H9 (cell line): ENCODE data around the gene MINDY4. TPM values are rescaled to one million over a fixed set of nuclear protein-coding genes. Genes with fewer than 3 reads are reported as not detected.
A peak's percentile ranks its signal among the peaks of the same experiment; 100 is the strongest.

Experiments
- DNase-seq: peaks from one replicate; pipeline ENCODE4 v3.0.0-alpha.2; 2017
- H2AFZ ChIP-seq: one replicate; pipeline ENCODE4 v1.6.1; 2013; ENCODE audit warnings: mild to moderate bottlenecking, low read length, control low read depth, moderate library complexity
- H2AK5ac ChIP-seq: 2 replicates; pipeline ENCODE4 v1.6.1; 2013; ENCODE audit warnings: low read length, control low read depth, mixed read lengths; ENCODE audit not compliant: insufficient read length
- H2BK120ac ChIP-seq: one replicate; pipeline ENCODE4 v1.6.1; 2013; ENCODE audit warnings: low read depth, mild to moderate bottlenecking, low read length, control low read depth, inconsistent platforms; ENCODE audit not compliant: poor library complexity, severe bottlenecking
- H2BK12ac ChIP-seq: 2 replicates; pipeline ENCODE4 v1.6.1; 2013; ENCODE audit warnings: low read length, control low read depth, mixed read lengths, low read depth; ENCODE audit not compliant: insufficient read length
- H2BK15ac ChIP-seq: 2 replicates; pipeline ENCODE4 v1.6.1; 2013; ENCODE audit warnings: low read depth, low read length, control low read depth
- H2BK20ac ChIP-seq: one replicate; pipeline ENCODE4 v1.6.1; 2013; ENCODE audit warnings: low read depth, mild to moderate bottlenecking, low read length, control low read depth, inconsistent platforms; ENCODE audit not compliant: poor library complexity, severe bottlenecking
- H2BK5ac ChIP-seq: 2 replicates; pipeline ENCODE4 v1.6.1; 2013; ENCODE audit warnings: low read length, control low read depth, mixed read lengths; ENCODE audit not compliant: insufficient read length
- H3K14ac ChIP-seq: 2 replicates; pipeline ENCODE4 v1.6.1; 2013; ENCODE audit warnings: low read length, control low read depth; ENCODE audit not compliant: insufficient read depth
- H3K18ac ChIP-seq: 2 replicates; pipeline ENCODE4 v1.6.1; 2013; ENCODE audit warnings: low read depth, mild to moderate bottlenecking, mixed read lengths, low read length, control low read depth; ENCODE audit not compliant: insufficient read length
- H3K23ac ChIP-seq: 2 replicates; pipeline ENCODE4 v1.6.1; 2013; ENCODE audit warnings: low read length, control low read depth, mixed read lengths, low read depth; ENCODE audit not compliant: insufficient read length
- H3K23me2 ChIP-seq: 2 replicates; pipeline ENCODE4 v1.6.1; 2013; ENCODE audit warnings: low read depth, mild to moderate bottlenecking, mixed read lengths, low read length, control low read depth; ENCODE audit not compliant: insufficient read length, poor library complexity, severe bottlenecking
- H3K27ac ChIP-seq: 2 replicates; pipeline ENCODE4 v1.5.1; 2013; ENCODE audit warnings: low read length, control low read depth, mixed read lengths, low read depth; ENCODE audit not compliant: insufficient read length
- H3K27me3 ChIP-seq: 2 replicates; pipeline ENCODE4 v1.6.1; 2013; ENCODE audit warnings: low read length, control low read depth, inconsistent platforms; ENCODE audit not compliant: insufficient read depth
- H3K4ac ChIP-seq: 2 replicates; pipeline ENCODE4 v1.6.1; 2013; ENCODE audit warnings: low read depth, mild to moderate bottlenecking, control low read depth, inconsistent platforms, low read length, moderate library complexity
- H3K4me1 ChIP-seq: 2 replicates; pipeline ENCODE4 v1.6.1; 2013; ENCODE audit warnings: low read length, control low read depth, inconsistent platforms; ENCODE audit not compliant: insufficient read depth
- H3K4me2 ChIP-seq: 2 replicates; pipeline ENCODE4 v1.6.1; 2013; ENCODE audit warnings: low read length, control low read depth, mixed read lengths; ENCODE audit not compliant: insufficient read length, insufficient read depth
- H3K56ac ChIP-seq: 2 replicates; pipeline ENCODE4 v1.6.1; 2013; ENCODE audit warnings: low read depth, mild to moderate bottlenecking, mixed read lengths, low read length, control low read depth; ENCODE audit not compliant: insufficient read length
- H3K79me1 ChIP-seq: 2 replicates; pipeline ENCODE4 v1.6.1; 2013; ENCODE audit warnings: low read depth, mild to moderate bottlenecking, moderate library complexity, low read length, control low read depth, inconsistent platforms; ENCODE audit not compliant: insufficient read depth, poor library complexity, severe bottlenecking
- H3K79me2 ChIP-seq: 2 replicates; pipeline ENCODE4 v1.6.1; 2013; ENCODE audit warnings: low read length, control low read depth, inconsistent platforms; ENCODE audit not compliant: insufficient read depth
- H3K9ac ChIP-seq: 2 replicates; pipeline ENCODE4 v1.6.1; 2013; ENCODE audit warnings: low read length, control low read depth, mixed read lengths; ENCODE audit not compliant: insufficient read length; ENCODE audit errors: extremely low read depth
- H3K9me3 ChIP-seq: one replicate; pipeline ENCODE4 v1.6.1; 2013; ENCODE audit warnings: low read depth, low read length, inconsistent platforms; ENCODE audit not compliant: control insufficient read depth
- H3T11ph ChIP-seq: one replicate; pipeline ENCODE4 v1.6.1; 2013; ENCODE audit warnings: mild to moderate bottlenecking, low read length, control low read depth, inconsistent platforms
- H4K20me1 ChIP-seq: one replicate; pipeline ENCODE4 v1.6.1; 2013; ENCODE audit not compliant: control insufficient read depth, insufficient read length, insufficient read depth
- H4K5ac ChIP-seq: 2 replicates; pipeline ENCODE4 v1.6.1; 2013; ENCODE audit warnings: low read depth, mild to moderate bottlenecking, mixed read lengths, low read length, control low read depth; ENCODE audit not compliant: insufficient read length
- H4K8ac ChIP-seq: replicated peaks from 2 replicates; pipeline ENCODE4 v1.6.1; 2013; ENCODE audit warnings: low read length, control low read depth, mixed read lengths, low read depth; ENCODE audit not compliant: insufficient read length
- H4K91ac ChIP-seq: 2 replicates; pipeline ENCODE4 v1.6.1; 2013; ENCODE audit warnings: low read depth, mild to moderate bottlenecking, moderate library complexity, mixed read lengths, low read length, control low read depth; ENCODE audit not compliant: insufficient read length
- H3K27ac Mint-ChIP-seq, 3 experiments: 2 replicates in 2 of 3; 3 replicates in 1 of 3; pipeline ENCODE4 v1.8.0; 2020 to 2021; ENCODE audit warnings: mixed read lengths in 3 of 3, mild to moderate bottlenecking in 1 of 3, moderate library complexity in 1 of 3
- H3K27me3 Mint-ChIP-seq: 2 replicates; pipeline ENCODE4 v1.8.0; 2021; ENCODE audit warnings: low read depth, mild to moderate bottlenecking, moderate library complexity, mixed read lengths
- H3K36me3 Mint-ChIP-seq, 3 experiments: 2 replicates in 2 of 3; 3 replicates in 1 of 3; pipeline ENCODE4 v1.8.0; 2020 to 2021; ENCODE audit warnings: low read depth in 3 of 3, mixed read lengths in 3 of 3; ENCODE audit not compliant: insufficient read depth in 1 of 3
- H3K4me1 Mint-ChIP-seq, 2 experiments: 2 replicates each; pipeline ENCODE4 v1.8.0; 2020; ENCODE audit warnings: mixed read lengths in 2 of 2
- H3K4me3 Mint-ChIP-seq, 2 experiments: 2 replicates in 1 of 2; 3 replicates in 1 of 2; pipeline ENCODE4 v1.8.0; 2020 to 2021; ENCODE audit warnings: mild to moderate bottlenecking in 2 of 2, mixed read lengths in 2 of 2, moderate library complexity in 1 of 2
- H3K9me3 Mint-ChIP-seq, 2 experiments: 2 replicates in 1 of 2; 3 replicates in 1 of 2; pipeline ENCODE4 v1.8.0; 2020; ENCODE audit warnings: mild to moderate bottlenecking in 2 of 2, mixed read lengths in 2 of 2, moderate library complexity in 1 of 2
- WGBS: extraction: QIAGEN DNeasy Blood & Tissue Kit; methylation state at CpG from one replicate; pipeline ENCODE4 v1.1.7; 2013; ENCODE audit warnings: missing lambda C conversion rate, low lambda C conversion rate, mixed read lengths; ENCODE audit not compliant: insufficient read length; ENCODE audit errors: extremely low coverage; 5-methylcytosine and 5-hydroxymethylcytosine counted together
- total RNA-seq: library from RNA; stranded (reverse); gene quantifications from 2 replicates; pipeline ENCODE4 v1.2.1, GENCODE V29; 2021
- TF ChIP-seq, protein P1 (sequence below): fragments of 200-600 bp; sonication (generic); conservative IDR thresholded peaks from 3 replicates; pipeline ENCODE4 v1.8.0; 2021; ENCODE audit warnings: antibody characterized with exemption, mild to moderate bottlenecking

MINDY4 gene
- total RNA-seq, 1 experiment from 2014 or later: 3.1 TPM

GRCh38 chr7:30771880-30772425 lies 736 bp downstream of the MINDY4 start:
- peak overlapping the region; percentile 40 for H3K9ac ChIP-seq
- peak overlapping the region; percentile 76 to 89 for H3K4me3 Mint-ChIP-seq

More at GRCh38 chr7:30771880-30772425, 736 bp downstream of the MINDY4 start:
- Mint-ChIP-seq H3K36me3 (no peaks in the 10 kb centered on the region; a peak in 1 of 7 replicates), H3K27me3 (peaks cover 12% of the 10 kb centered on the region), H3K4me1 (peaks cover 10 to 12% of the 10 kb centered on the region in 2 experiments), H3K9me3 (no peaks in the 10 kb centered on the region; a peak in 1 of 5 replicates), H3K27ac (peak overlapping the region in 1 of 3 experiments; percentile 35; a peak in 2 of 7 replicates)
- Histone ChIP-seq H2BK12ac (no peak overlapping the region), H3K4ac (no peak overlapping the region), H3K79me2 (no peaks in the 10 kb centered on the region), H2AK5ac (no peak overlapping the region), H3K14ac (no peak overlapping the region), H3K4me2 (peak overlapping the region; percentile 74), H3K27ac (no peak overlapping the region), H4K5ac (no peak overlapping the region), H3K23me2 (peaks cover 6% of the 10 kb centered on the region), H3K79me1 (no peaks in the 10 kb centered on the region), H4K8ac (no peak overlapping the region), H2BK120ac (no peak overlapping the region), H4K20me1 (no peaks in the 10 kb centered on the region), H3K27me3 (no peaks in the 10 kb centered on the region), H3K9me3 (no peaks in the 10 kb centered on the region), H2BK20ac (no peak overlapping the region), H2AFZ (no peak overlapping the region), H4K91ac (no peak overlapping the region), H3K56ac (no peak overlapping the region), H3K23ac (no peak overlapping the region), H2BK5ac (no peak overlapping the region), H3T11ph (no peak overlapping the region), H3K18ac (no peak overlapping the region), H3K4me1 (no peaks in the 10 kb centered on the region; the same call in 1 of the 2 replicates), H2BK15ac (no peak overlapping the region)
- no peak for DNase-seq
- TF ChIP-seq, protein P1, sequence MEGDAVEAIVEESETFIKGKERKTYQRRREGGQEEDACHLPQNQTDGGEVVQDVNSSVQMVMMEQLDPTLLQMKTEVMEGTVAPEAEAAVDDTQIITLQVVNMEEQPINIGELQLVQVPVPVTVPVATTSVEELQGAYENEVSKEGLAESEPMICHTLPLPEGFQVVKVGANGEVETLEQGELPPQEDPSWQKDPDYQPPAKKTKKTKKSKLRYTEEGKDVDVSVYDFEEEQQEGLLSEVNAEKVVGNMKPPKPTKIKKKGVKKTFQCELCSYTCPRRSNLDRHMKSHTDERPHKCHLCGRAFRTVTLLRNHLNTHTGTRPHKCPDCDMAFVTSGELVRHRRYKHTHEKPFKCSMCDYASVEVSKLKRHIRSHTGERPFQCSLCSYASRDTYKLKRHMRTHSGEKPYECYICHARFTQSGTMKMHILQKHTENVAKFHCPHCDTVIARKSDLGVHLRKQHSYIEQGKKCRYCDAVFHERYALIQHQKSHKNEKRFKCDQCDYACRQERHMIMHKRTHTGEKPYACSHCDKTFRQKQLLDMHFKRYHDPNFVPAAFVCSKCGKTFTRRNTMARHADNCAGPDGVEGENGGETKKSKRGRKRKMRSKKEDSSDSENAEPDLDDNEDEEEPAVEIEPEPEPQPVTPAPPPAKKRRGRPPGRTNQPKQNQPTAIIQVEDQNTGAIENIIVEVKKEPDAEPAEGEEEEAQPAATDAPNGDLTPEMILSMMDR: no peak
- WGBS: no CpG with 5 or more reads among the region's 15 CpGs
